ENCODE data around the gene TMC2.

- no peak for TF ChIP-seq CTCF (IDR thresholded peaks at IDR 0.05; ENCODE audit: low read depth, low read length, poor library complexity, severe bottlenecking)
- no peak for TF ChIP-seq EZH2phosphoT487 (IDR thresholded peaks at IDR 0.05; ENCODE audit: borderline replicate concordance, low read length)
Observed at GRCh38 chr20:2575682-2576081, 39.3 kb downstream of the TMC2 start.
